Loucy (cell line): ENCODE measurements around the gene MAGEL2.

Experiments used
- CTCF ChIP-seq: fragments of 200-600 bp; sonication (generic); conservative IDR thresholded peaks from 2 replicates; pipeline ENCODE4 v1.5.1; 2014; ENCODE audit warnings: mild to moderate bottlenecking, antibody characterized with exemption, low read length
- EZH2phosphoT487 ChIP-seq: fragments of 200-600 bp; IDR thresholded peaks from 2 replicates; pipeline ENCODE4 v1.6.1; 2018; ENCODE audit warnings: antibody characterized with exemption, mild to moderate bottlenecking, moderate library complexity, borderline replicate concordance

- TF ChIP-seq CTCF (no peak), EZH2phosphoT487 (no peak)
These were observed 15.6 kb upstream of the MAGEL2 start for GRCh38 chr15:23663232-23663631.
